ENCODE measurements around the gene KCTD18. TPM values are rescaled to one million over a fixed set of nuclear protein-coding genes. Genes with fewer than 3 reads are reported as not detected.

KCTD18 gene
- total and polyA plus RNA-seq, 2 donors from 2014 or later = 8.5 to 12.6 TPM

- H3K9me3 ChIP-seq (ENCODE audit: control insufficient read depth in 2 of 3, insufficient read depth in 1 of 3, low read length in 3 of 3) = no peaks in the 10 kb centered on the region
- H3K27me3 ChIP-seq (ENCODE audit: control insufficient read depth, insufficient read depth, low read length) = no peaks in the 10 kb centered on the region
- FAIRE-seq (no peak), DNase-seq (no peak)
- no peaks in the 10 kb centered on the region for H3K4me1 ChIP-seq (ENCODE audit: control insufficient read depth in 2 of 3, insufficient read depth in 2 of 3, low read depth in 1 of 3, low read length in 3 of 3)
- intact Hi-C loops (cut with DNase I) = loop anchor here (10.0 kb wide), 1 partner anchor 491 kb away; no protein-coding TSS in a partner anchor
- no peak overlapping the region for H3K4me3 ChIP-seq (ENCODE audit: low read length in 3 of 3)
- no peak overlapping the region for H3K9ac ChIP-seq (ENCODE audit: low read length in 3 of 3)
- H3K36me3 ChIP-seq (ENCODE audit: control insufficient read depth in 2 of 3, insufficient read depth in 3 of 3, low read length in 3 of 3) = peaks cover 0 to 33% (median 22%) of the 10 kb centered on the region in 3 donors
- H3K27ac ChIP-seq (ENCODE audit: low read depth in 2 of 2, low read length in 2 of 2) = no peak overlapping the region
- no peak for TF ChIP-seq CTCF (IDR thresholded peaks at IDR 0.05; ENCODE audit: borderline replicate concordance, extremely low read depth, insufficient read depth)
Observed at GRCh38 chr2:200475795-200476194, 34.1 kb downstream of the KCTD18 start.

- no peak for FAIRE-seq
- intact Hi-C loops (cut with DNase I) = loop anchor here (10.0 kb wide), 1 partner anchor 488 kb away; no protein-coding TSS in a partner anchor
Observed at GRCh38 chr2:200472853-200473464, 36.9 kb downstream of the KCTD18 start.

GRCh38 chr2:200471928-200472645 is 37.8 kb downstream of the KCTD18 start:
- peaks cover 0 to 3% (median 0%) of the 10 kb centered on the region in 3 donors for H3K4me1 ChIP-seq (ENCODE audit: control insufficient read depth in 2 of 3, insufficient read depth in 2 of 3, low read depth in 1 of 3, low read length in 3 of 3)
- H3K4me3 ChIP-seq (ENCODE audit: low read length in 3 of 3) = no peak overlapping the region
- intact Hi-C loops (cut with DNase I) = loop anchor here (10.0 kb wide), 1 partner anchor 487 kb away; no protein-coding TSS in a partner anchor
- TF ChIP-seq CTCF (IDR thresholded peaks at IDR 0.05; ENCODE audit: borderline replicate concordance, extremely low read depth, insufficient read depth) = no peak
- no peaks in the 10 kb centered on the region for H3K9me3 ChIP-seq (ENCODE audit: control insufficient read depth in 2 of 3, insufficient read depth in 1 of 3, low read length in 3 of 3)
- H3K9ac ChIP-seq (ENCODE audit: low read length in 3 of 3) = no peak overlapping the region
- H3K36me3 ChIP-seq (ENCODE audit: control insufficient read depth in 2 of 3, insufficient read depth in 3 of 3, low read length in 3 of 3) = peaks cover 0 to 38% (median 32%) of the 10 kb centered on the region in 3 donors
- no peak for FAIRE-seq
- no peak for DNase-seq
- no peaks in the 10 kb centered on the region for H3K27me3 ChIP-seq (ENCODE audit: control insufficient read depth, insufficient read depth, low read length)
- H3K27ac ChIP-seq (ENCODE audit: low read depth in 2 of 2, low read length in 2 of 2) = no peak overlapping the region

More at GRCh38 chr2:200472853-200473464, 36.9 kb downstream of the KCTD18 start:
- H3K9me3 ChIP-seq (ENCODE audit: control insufficient read depth in 2 of 3, insufficient read depth in 1 of 3, low read length in 3 of 3) = no peaks in the 10 kb centered on the region
- H3K4me1 ChIP-seq (ENCODE audit: control insufficient read depth in 2 of 3, insufficient read depth in 2 of 3, low read depth in 1 of 3, low read length in 3 of 3) = peaks cover 0 to 3% (median 0%) of the 10 kb centered on the region in 3 donors
- peaks cover 0 to 43% (median 27%) of the 10 kb centered on the region in 3 donors for H3K36me3 ChIP-seq (ENCODE audit: control insufficient read depth in 2 of 3, insufficient read depth in 3 of 3, low read length in 3 of 3)
- no peak overlapping the region for H3K9ac ChIP-seq (ENCODE audit: low read length in 3 of 3)
- DNase-seq = no peak
- no peak for TF ChIP-seq CTCF (IDR thresholded peaks at IDR 0.05; ENCODE audit: borderline replicate concordance, extremely low read depth, insufficient read depth)
- no peak overlapping the region for H3K27ac ChIP-seq (ENCODE audit: low read depth in 2 of 2, low read length in 2 of 2)
- H3K4me3 ChIP-seq (ENCODE audit: low read length in 3 of 3) = no peak overlapping the region
- no peaks in the 10 kb centered on the region for H3K27me3 ChIP-seq (ENCODE audit: control insufficient read depth, insufficient read depth, low read length)
